HepG2 (cell line): Measurements from ENCODE around the gene THADA. TPM values are rescaled to one million over a fixed set of nuclear protein-coding genes. Genes with fewer than 3 reads are reported as not detected.
A peak's percentile ranks its signal among the peaks of the same experiment; 100 is the strongest.

Experiments used
- ARNT ChIP-seq: fragments of 450-650 bp; IDR thresholded peaks from 2 replicates; pipeline ENCODE4 v1.6.1; 2017
- ASH2L ChIP-seq: fragments of 300-600, 200-600 bp; sonication (generic); IDR thresholded peaks from 2 replicates; pipeline ENCODE4 v1.7.0; 2017; ENCODE audit warnings: low read depth, mild to moderate bottlenecking, moderate library complexity, mixed read lengths, low read length; ENCODE audit not compliant: insufficient read length
- CEBPB ChIP-seq: IDR thresholded peaks from 2 replicates; pipeline ENCODE4 v1.6.1; 2011; ENCODE audit warnings: low read depth, low read length, improper control_type of control experiment, borderline replicate concordance
- CHCHD3 ChIP-seq: sonication (generic); formaldehyde crosslinking; IDR thresholded peaks from 2 replicates; pipeline ENCODE4 v1.8.0; 2022; ENCODE audit warnings: mild to moderate bottlenecking, missing genetic modification reagents, moderate library complexity
- ISL2 ChIP-seq: sonication (generic); formaldehyde crosslinking; IDR thresholded peaks from 2 replicates; pipeline ENCODE4 v1.5.0; 2020; ENCODE audit warnings: missing genetic modification reagents
- KAT7 ChIP-seq: IDR thresholded peaks from 2 replicates; pipeline ENCODE4 v1.6.1; 2018; ENCODE audit warnings: borderline replicate concordance, missing compliant biosample characterization
- MAZ ChIP-seq, 2 experiments: sonication (generic) in 1 of 2; formaldehyde crosslinking in 1 of 2; IDR thresholded peaks; 2 replicates each; pipeline versions ENCODE4 v1.5.0 to v1.6.1; 2012 to 2020; ENCODE audit warnings: low read depth in 2 of 2, mild to moderate bottlenecking in 2 of 2, borderline replicate concordance in 1 of 2, improper control_type of control experiment in 1 of 2, low read length in 1 of 2, missing genetic modification reagents in 1 of 2, moderate library complexity in 1 of 2
- SOX5 ChIP-seq: IDR thresholded peaks from 2 replicates; pipeline ENCODE4 v1.6.1; 2016; ENCODE audit warnings: borderline replicate concordance
- ZNF335 ChIP-seq: sonication (generic); formaldehyde crosslinking; IDR thresholded peaks from 2 replicates; pipeline ENCODE4 v1.4.0; 2020; ENCODE audit warnings: missing genetic modification reagents
- ZNF460 ChIP-seq: sonication (generic); formaldehyde crosslinking; IDR thresholded peaks from 2 replicates; pipeline ENCODE4 v1.5.1; 2020; ENCODE audit warnings: missing genetic modification reagents, mild to moderate bottlenecking, borderline replicate concordance
- ZNF850 ChIP-seq: sonication (generic); formaldehyde crosslinking; conservative IDR thresholded peaks from 2 replicates; pipeline ENCODE4 v1.9.0; 2021; ENCODE audit warnings: mild to moderate bottlenecking, missing genetic modification reagents
- ZSCAN12 ChIP-seq: sonication (generic); formaldehyde crosslinking; IDR thresholded peaks from 2 replicates; pipeline ENCODE4 v1.9.0; 2021; ENCODE audit warnings: mild to moderate bottlenecking, missing genetic modification reagents
- polyA plus RNA-seq, 8 experiments: library from polyadenylated mRNA; depleted of rRNA in 3 of 8; stranded (reverse) in 7 of 8; unstranded in 1 of 8; fragments of >200 nt; fragmentation: Illumina TruSeq in 4 of 8; extraction: Trizol in 4 of 8; gene quantifications; 2 replicates each; pipeline versions ENCODE4 v1.2.1 to v1.2.3, GENCODE V29; 2011 to 2016; ENCODE audit warnings: low read depth in 4 of 8, missing spikeins in 1 of 8, mixed read lengths in 1 of 8; ENCODE audit not compliant: insufficient read depth in 1 of 8
- total RNA-seq, 5 experiments: library from RNA; depleted of rRNA; stranded (reverse); fragments of >200 nt; fragmentation: Illumina TruSeq; extraction: Trizol; gene quantifications; 2 replicates each; pipeline ENCODE4 v1.2.3, GENCODE V29; 2016; ENCODE audit warnings: low read depth in 1 of 5
- TF ChIP-seq, protein P1 (sequence below): sonication (generic); formaldehyde crosslinking; IDR thresholded peaks from 2 replicates; pipeline ENCODE4 v1.4.0; 2020; ENCODE audit warnings: missing genetic modification reagents
- TF ChIP-seq, protein P2 (sequence below): IDR thresholded peaks from 2 replicates; pipeline ENCODE4 v1.6.1; 2016; ENCODE audit warnings: low read depth
- TF ChIP-seq, protein P3 (sequence below): sonication (generic); formaldehyde crosslinking; IDR thresholded peaks from 2 replicates; pipeline ENCODE4 v1.5.1; 2020; ENCODE audit warnings: mild to moderate bottlenecking, moderate library complexity, missing genetic modification reagents
- TF ChIP-seq, protein P4 (sequence below): sonication (generic); formaldehyde crosslinking; conservative IDR thresholded peaks from 2 replicates; pipeline ENCODE4 v1.4.0; 2020; ENCODE audit warnings: missing genetic modification reagents

The THADA gene
- total and polyA plus RNA-seq, 2 of the 13 experiments (the other 11 are each of a cell fraction or from before 2014, with no cell fraction given), result 12.7 to 21.7 TPM

DNA sequence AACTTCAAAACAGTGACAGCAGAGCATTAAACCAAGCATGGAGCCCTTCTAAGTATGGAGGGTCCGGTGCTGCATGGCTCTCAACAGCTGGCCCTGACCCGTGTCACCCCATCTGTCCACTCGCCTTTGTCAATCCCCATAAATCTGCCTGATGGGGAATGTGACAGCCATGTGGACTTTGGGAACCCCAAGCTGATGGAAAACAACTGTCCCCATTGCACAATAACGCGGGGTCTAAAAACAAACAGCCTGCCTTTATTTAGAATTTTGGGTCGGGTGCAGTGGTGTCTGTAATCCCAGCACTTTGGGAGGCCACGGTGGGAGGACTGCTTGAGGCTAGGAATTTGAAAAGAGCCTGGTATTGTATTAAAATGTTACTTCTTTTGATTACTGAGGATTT is 17.1 kb upstream of the THADA start (continued):
- TF ChIP-seq, protein P1, sequence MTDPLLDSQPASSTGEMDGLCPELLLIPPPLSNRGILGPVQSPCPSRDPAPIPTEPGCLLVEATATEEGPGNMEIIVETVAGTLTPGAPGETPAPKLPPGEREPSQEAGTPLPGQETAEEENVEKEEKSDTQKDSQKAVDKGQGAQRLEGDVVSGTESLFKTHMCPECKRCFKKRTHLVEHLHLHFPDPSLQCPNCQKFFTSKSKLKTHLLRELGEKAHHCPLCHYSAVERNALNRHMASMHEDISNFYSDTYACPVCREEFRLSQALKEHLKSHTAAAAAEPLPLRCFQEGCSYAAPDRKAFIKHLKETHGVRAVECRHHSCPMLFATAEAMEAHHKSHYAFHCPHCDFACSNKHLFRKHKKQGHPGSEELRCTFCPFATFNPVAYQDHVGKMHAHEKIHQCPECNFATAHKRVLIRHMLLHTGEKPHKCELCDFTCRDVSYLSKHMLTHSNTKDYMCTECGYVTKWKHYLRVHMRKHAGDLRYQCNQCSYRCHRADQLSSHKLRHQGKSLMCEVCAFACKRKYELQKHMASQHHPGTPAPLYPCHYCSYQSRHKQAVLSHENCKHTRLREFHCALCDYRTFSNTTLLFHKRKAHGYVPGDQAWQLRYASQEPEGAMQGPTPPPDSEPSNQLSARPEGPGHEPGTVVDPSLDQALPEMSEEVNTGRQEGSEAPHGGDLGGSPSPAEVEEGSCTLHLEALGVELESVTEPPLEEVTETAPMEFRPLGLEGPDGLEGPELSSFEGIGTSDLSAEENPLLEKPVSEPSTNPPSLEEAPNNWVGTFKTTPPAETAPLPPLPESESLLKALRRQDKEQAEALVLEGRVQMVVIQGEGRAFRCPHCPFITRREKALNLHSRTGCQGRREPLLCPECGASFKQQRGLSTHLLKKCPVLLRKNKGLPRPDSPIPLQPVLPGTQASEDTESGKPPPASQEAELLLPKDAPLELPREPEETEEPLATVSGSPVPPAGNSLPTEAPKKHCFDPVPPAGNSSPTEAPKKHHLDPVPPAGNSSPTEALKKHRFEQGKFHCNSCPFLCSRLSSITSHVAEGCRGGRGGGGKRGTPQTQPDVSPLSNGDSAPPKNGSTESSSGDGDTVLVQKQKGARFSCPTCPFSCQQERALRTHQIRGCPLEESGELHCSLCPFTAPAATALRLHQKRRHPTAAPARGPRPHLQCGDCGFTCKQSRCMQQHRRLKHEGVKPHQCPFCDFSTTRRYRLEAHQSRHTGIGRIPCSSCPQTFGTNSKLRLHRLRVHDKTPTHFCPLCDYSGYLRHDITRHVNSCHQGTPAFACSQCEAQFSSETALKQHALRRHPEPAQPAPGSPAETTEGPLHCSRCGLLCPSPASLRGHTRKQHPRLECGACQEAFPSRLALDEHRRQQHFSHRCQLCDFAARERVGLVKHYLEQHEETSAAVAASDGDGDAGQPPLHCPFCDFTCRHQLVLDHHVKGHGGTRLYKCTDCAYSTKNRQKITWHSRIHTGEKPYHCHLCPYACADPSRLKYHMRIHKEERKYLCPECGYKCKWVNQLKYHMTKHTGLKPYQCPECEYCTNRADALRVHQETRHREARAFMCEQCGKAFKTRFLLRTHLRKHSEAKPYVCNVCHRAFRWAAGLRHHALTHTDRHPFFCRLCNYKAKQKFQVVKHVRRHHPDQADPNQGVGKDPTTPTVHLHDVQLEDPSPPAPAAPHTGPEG (CRISPR knock-in tag), result no peak
- TF ChIP-seq CEBPB (peak; percentile 90), ZNF850 (CRISPR knock-in tag) (no peak), CHCHD3 (CRISPR knock-in tag) (no peak), ASH2L (no peak), ZNF335 (CRISPR knock-in tag) (no peak), KAT7 (no peak), ZSCAN12 (no peak), SOX5 (CRISPR knock-in tag) (peak; percentile 58; the same call in 1 of the 2 replicates), ISL2 (CRISPR knock-in tag) (no peak), ARNT (no peak), MAZ (IDR thresholded peaks at IDR 0.05; ENCODE audit: borderline replicate concordance, low read depth, low read length) (no peak), MAZ (CRISPR knock-in tag; IDR thresholded peaks at IDR 0.05; ENCODE audit: low read depth) (no peak), ZNF460 (CRISPR knock-in tag) (no peak)
- TF ChIP-seq, protein P2, sequence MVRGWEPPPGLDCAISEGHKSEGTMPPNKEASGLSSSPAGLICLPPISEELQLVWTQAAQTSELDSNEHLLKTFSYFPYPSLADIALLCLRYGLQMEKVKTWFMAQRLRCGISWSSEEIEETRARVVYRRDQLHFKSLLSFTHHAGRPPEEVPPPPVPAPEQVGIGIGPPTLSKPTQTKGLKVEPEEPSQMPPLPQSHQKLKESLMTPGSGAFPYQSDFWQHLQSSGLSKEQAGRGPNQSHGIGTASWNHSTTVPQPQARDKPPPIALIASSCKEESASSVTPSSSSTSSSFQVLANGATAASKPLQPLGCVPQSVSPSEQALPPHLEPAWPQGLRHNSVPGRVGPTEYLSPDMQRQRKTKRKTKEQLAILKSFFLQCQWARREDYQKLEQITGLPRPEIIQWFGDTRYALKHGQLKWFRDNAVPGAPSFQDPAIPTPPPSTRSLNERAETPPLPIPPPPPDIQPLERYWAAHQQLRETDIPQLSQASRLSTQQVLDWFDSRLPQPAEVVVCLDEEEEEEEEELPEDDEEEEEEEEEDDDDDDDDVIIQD (CRISPR knock-in tag), result no peak
- TF ChIP-seq, protein P3, sequence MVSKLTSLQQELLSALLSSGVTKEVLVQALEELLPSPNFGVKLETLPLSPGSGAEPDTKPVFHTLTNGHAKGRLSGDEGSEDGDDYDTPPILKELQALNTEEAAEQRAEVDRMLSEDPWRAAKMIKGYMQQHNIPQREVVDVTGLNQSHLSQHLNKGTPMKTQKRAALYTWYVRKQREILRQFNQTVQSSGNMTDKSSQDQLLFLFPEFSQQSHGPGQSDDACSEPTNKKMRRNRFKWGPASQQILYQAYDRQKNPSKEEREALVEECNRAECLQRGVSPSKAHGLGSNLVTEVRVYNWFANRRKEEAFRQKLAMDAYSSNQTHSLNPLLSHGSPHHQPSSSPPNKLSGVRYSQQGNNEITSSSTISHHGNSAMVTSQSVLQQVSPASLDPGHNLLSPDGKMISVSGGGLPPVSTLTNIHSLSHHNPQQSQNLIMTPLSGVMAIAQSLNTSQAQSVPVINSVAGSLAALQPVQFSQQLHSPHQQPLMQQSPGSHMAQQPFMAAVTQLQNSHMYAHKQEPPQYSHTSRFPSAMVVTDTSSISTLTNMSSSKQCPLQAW (CRISPR knock-in tag), result no peak
- TF ChIP-seq, protein P4, sequence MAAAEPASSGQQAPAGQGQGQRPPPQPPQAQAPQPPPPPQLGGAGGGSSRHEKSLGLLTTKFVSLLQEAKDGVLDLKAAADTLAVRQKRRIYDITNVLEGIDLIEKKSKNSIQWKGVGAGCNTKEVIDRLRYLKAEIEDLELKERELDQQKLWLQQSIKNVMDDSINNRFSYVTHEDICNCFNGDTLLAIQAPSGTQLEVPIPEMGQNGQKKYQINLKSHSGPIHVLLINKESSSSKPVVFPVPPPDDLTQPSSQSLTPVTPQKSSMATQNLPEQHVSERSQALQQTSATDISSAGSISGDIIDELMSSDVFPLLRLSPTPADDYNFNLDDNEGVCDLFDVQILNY (CRISPR knock-in tag), result no peak
